ENCODE data around the gene THADA.
A peak's percentile ranks its signal among the peaks of the same experiment; 100 is the strongest.
"Not testable (repeated sequence)": the region's sequence is repeated elsewhere in the genome, so short reads cannot be mapped to it uniquely, and the experiment has no call there.

THADA gene

GRCh38 chr2:43399098-43399497 is 196.7 kb downstream of the THADA start:
- peak overlapping the region in 1 of 2 donors; percentile 26 for H3K9ac ChIP-seq (ENCODE audit: low read length in 2 of 2)
- peaks cover 0 to 6% of the 10 kb centered on the region in 2 donors for H3K36me3 ChIP-seq (ENCODE audit: control insufficient read depth in 2 of 2, insufficient read depth in 2 of 2, low read length in 2 of 2)
- H3K4me1 ChIP-seq (ENCODE audit: control insufficient read depth, insufficient read depth, low read length), result peaks cover 24% of the 10 kb centered on the region
- H3K4me3 ChIP-seq (ENCODE audit: low read length in 2 of 2), result no peak overlapping the region
- H3K9me3 ChIP-seq (ENCODE audit: control insufficient read depth in 2 of 2, low read length in 2 of 2), result no peaks in the 10 kb centered on the region
- H3K27me3 ChIP-seq (ENCODE audit: control insufficient read depth in 1 of 2, insufficient read depth in 2 of 2, low read length in 2 of 2), result no peaks in the 10 kb centered on the region
- H3K27ac ChIP-seq (ENCODE audit: low read length), result peak overlapping the region; percentile 67

- no peak overlapping the region for H3K4me3 ChIP-seq (ENCODE audit: low read length in 2 of 2)
- no peak overlapping the region for H3K27ac ChIP-seq (ENCODE audit: low read length)
- H3K27me3 ChIP-seq (ENCODE audit: control insufficient read depth in 1 of 2, insufficient read depth in 2 of 2, low read length in 2 of 2), result no peaks in the 10 kb centered on the region
- peaks cover 24% of the 10 kb centered on the region for H3K4me1 ChIP-seq (ENCODE audit: control insufficient read depth, insufficient read depth, low read length)
- no peaks in the 10 kb centered on the region for H3K9me3 ChIP-seq (ENCODE audit: control insufficient read depth in 2 of 2, low read length in 2 of 2)
- peaks cover 0 to 6% of the 10 kb centered on the region in 2 donors for H3K36me3 ChIP-seq (ENCODE audit: control insufficient read depth in 2 of 2, insufficient read depth in 2 of 2, low read length in 2 of 2)
- no peak overlapping the region for H3K9ac ChIP-seq (ENCODE audit: low read length in 2 of 2)
These were observed 198.0 kb downstream of the THADA start for GRCh38 chr2:43397821-43398220.

- no peak overlapping the region for H3K9ac ChIP-seq (ENCODE audit: low read length in 2 of 2)
- H3K4me3 ChIP-seq (ENCODE audit: low read length in 2 of 2), result no peak overlapping the region
- H3K9me3 ChIP-seq (ENCODE audit: control insufficient read depth in 2 of 2, low read length in 2 of 2), result no peaks in the 10 kb centered on the region
- H3K27me3 ChIP-seq (ENCODE audit: control insufficient read depth in 1 of 2, insufficient read depth in 2 of 2, low read length in 2 of 2), result no peaks in the 10 kb centered on the region
- peaks cover 0 to 6% of the 10 kb centered on the region in 2 donors for H3K36me3 ChIP-seq (ENCODE audit: control insufficient read depth in 2 of 2, insufficient read depth in 2 of 2, low read length in 2 of 2)
- H3K4me1 ChIP-seq (ENCODE audit: control insufficient read depth, insufficient read depth, low read length), result peaks cover 24% of the 10 kb centered on the region
- H3K27ac ChIP-seq (ENCODE audit: low read length), result no peak overlapping the region
These were observed 198.4 kb downstream of the THADA start for GRCh38 chr2:43397411-43397810.

- not testable (repeated sequence) for H3K9ac ChIP-seq (ENCODE audit: low read length in 2 of 2); H3K27me3 ChIP-seq (ENCODE audit: control insufficient read depth in 1 of 2, insufficient read depth in 2 of 2, low read length in 2 of 2); H3K27ac ChIP-seq (ENCODE audit: low read length); H3K4me3 ChIP-seq (ENCODE audit: low read length in 2 of 2); H3K9me3 ChIP-seq (ENCODE audit: control insufficient read depth in 2 of 2, low read length in 2 of 2); H3K36me3 ChIP-seq (ENCODE audit: control insufficient read depth in 2 of 2, insufficient read depth in 2 of 2, low read length in 2 of 2)
- H3K4me1 ChIP-seq (ENCODE audit: control insufficient read depth, insufficient read depth, low read length), result peaks cover 26% of the 10 kb centered on the region
These were observed 199.5 kb downstream of the THADA start for GRCh38 chr2:43396344-43396743.

- Histone ChIP-seq H3K27me3 (ENCODE audit: control insufficient read depth in 1 of 2, insufficient read depth in 2 of 2, low read length in 2 of 2) (no peaks in the 10 kb centered on the region), H3K27ac (ENCODE audit: low read length) (no peak overlapping the region), H3K4me3 (ENCODE audit: low read length in 2 of 2) (no peak overlapping the region), H3K9me3 (ENCODE audit: control insufficient read depth in 2 of 2, low read length in 2 of 2) (no peaks in the 10 kb centered on the region), H3K4me1 (ENCODE audit: control insufficient read depth, insufficient read depth, low read length) (peaks cover 13% of the 10 kb centered on the region), H3K36me3 (ENCODE audit: control insufficient read depth in 2 of 2, insufficient read depth in 2 of 2, low read length in 2 of 2) (peaks cover 0 to 6% of the 10 kb centered on the region in 2 donors), H3K9ac (ENCODE audit: low read length in 2 of 2) (no peak overlapping the region)
These were observed 201.9 kb downstream of the THADA start for GRCh38 chr2:43393918-43394317.

GRCh38 chr2:43391878-43392215 is 204.0 kb downstream of the THADA start:
- Histone ChIP-seq H3K27me3 (ENCODE audit: control insufficient read depth in 1 of 2, insufficient read depth in 2 of 2, low read length in 2 of 2) (no peaks in the 10 kb centered on the region), H3K27ac (ENCODE audit: low read length) (peak overlapping the region; percentile 20), H3K4me1 (ENCODE audit: control insufficient read depth, insufficient read depth, low read length) (peaks cover 14% of the 10 kb centered on the region)

GRCh38 chr2:43391201-43391877 is 204.5 kb downstream of the THADA start:
- peaks cover 14% of the 10 kb centered on the region for H3K4me1 ChIP-seq (ENCODE audit: control insufficient read depth, insufficient read depth, low read length)
- H3K27me3 ChIP-seq (ENCODE audit: control insufficient read depth in 1 of 2, insufficient read depth in 2 of 2, low read length in 2 of 2), result no peaks in the 10 kb centered on the region
- peak overlapping the region; percentile 20 for H3K27ac ChIP-seq (ENCODE audit: low read length)
- H3K9ac ChIP-seq (ENCODE audit: low read length in 2 of 2), result no peak overlapping the region
- peak overlapping the region in 1 of 2 donors; percentile 20 for H3K4me3 ChIP-seq (ENCODE audit: low read length in 2 of 2)
- H3K9me3 ChIP-seq (ENCODE audit: control insufficient read depth in 2 of 2, low read length in 2 of 2), result no peaks in the 10 kb centered on the region
- H3K36me3 ChIP-seq (ENCODE audit: control insufficient read depth in 2 of 2, insufficient read depth in 2 of 2, low read length in 2 of 2), result peaks cover 0 to 4% of the 10 kb centered on the region in 2 donors

More at GRCh38 chr2:43391878-43392215, 204.0 kb downstream of the THADA start:
- Histone ChIP-seq H3K4me3 (ENCODE audit: low read length in 2 of 2) (peak overlapping the region in 1 of 2 donors; percentile 20), H3K9me3 (ENCODE audit: control insufficient read depth in 2 of 2, low read length in 2 of 2) (no peaks in the 10 kb centered on the region), H3K36me3 (ENCODE audit: control insufficient read depth in 2 of 2, insufficient read depth in 2 of 2, low read length in 2 of 2) (peaks cover 0 to 4% of the 10 kb centered on the region in 2 donors), H3K9ac (ENCODE audit: low read length in 2 of 2) (no peak overlapping the region)

- H3K36me3 ChIP-seq (ENCODE audit: control insufficient read depth in 2 of 2, insufficient read depth in 2 of 2, low read length in 2 of 2), result no peaks in the 10 kb centered on the region
- H3K27ac ChIP-seq (ENCODE audit: low read length), result no peak overlapping the region
- no peaks in the 10 kb centered on the region for H3K27me3 ChIP-seq (ENCODE audit: control insufficient read depth in 1 of 2, insufficient read depth in 2 of 2, low read length in 2 of 2)
- no peak overlapping the region for H3K9ac ChIP-seq (ENCODE audit: low read length in 2 of 2)
- H3K4me1 ChIP-seq (ENCODE audit: control insufficient read depth, insufficient read depth, low read length), result peaks cover 14% of the 10 kb centered on the region
- no peak overlapping the region for H3K4me3 ChIP-seq (ENCODE audit: low read length in 2 of 2)
- H3K9me3 ChIP-seq (ENCODE audit: control insufficient read depth in 2 of 2, low read length in 2 of 2), result no peaks in the 10 kb centered on the region
These were observed 206.0 kb downstream of the THADA start for GRCh38 chr2:43389581-43390466.

- Histone ChIP-seq H3K9me3 (ENCODE audit: control insufficient read depth in 2 of 2, low read length in 2 of 2) (no peaks in the 10 kb centered on the region), H3K27ac (ENCODE audit: low read length) (no peak overlapping the region), H3K9ac (ENCODE audit: low read length in 2 of 2) (no peak overlapping the region), H3K4me1 (ENCODE audit: control insufficient read depth, insufficient read depth, low read length) (peaks cover 14% of the 10 kb centered on the region), H3K36me3 (ENCODE audit: control insufficient read depth in 2 of 2, insufficient read depth in 2 of 2, low read length in 2 of 2) (no peaks in the 10 kb centered on the region), H3K4me3 (ENCODE audit: low read length in 2 of 2) (no peak overlapping the region), H3K27me3 (ENCODE audit: control insufficient read depth in 1 of 2, insufficient read depth in 2 of 2, low read length in 2 of 2) (no peaks in the 10 kb centered on the region)
These were observed 207.5 kb downstream of the THADA start for GRCh38 chr2:43388371-43388770.

GRCh38 chr2:43387092-43388062 is 208.5 kb downstream of the THADA start:
- Histone ChIP-seq H3K27me3 (ENCODE audit: control insufficient read depth in 1 of 2, insufficient read depth in 2 of 2, low read length in 2 of 2) (no peaks in the 10 kb centered on the region), H3K27ac (ENCODE audit: low read length) (peak overlapping the region; percentile 3), H3K9me3 (ENCODE audit: control insufficient read depth in 2 of 2, low read length in 2 of 2) (no peaks in the 10 kb centered on the region), H3K4me3 (ENCODE audit: low read length in 2 of 2) (no peak overlapping the region), H3K36me3 (ENCODE audit: control insufficient read depth in 2 of 2, insufficient read depth in 2 of 2, low read length in 2 of 2) (no peaks in the 10 kb centered on the region), H3K9ac (ENCODE audit: low read length in 2 of 2) (peak overlapping the region in 1 of 2 donors; percentile 18), H3K4me1 (ENCODE audit: control insufficient read depth, insufficient read depth, low read length) (peaks cover 14% of the 10 kb centered on the region)

Data from stomach smooth muscle (tissue), 2 donors.